Common myeloid progenitor, CD34-positive (primary cell): Measurements from ENCODE around the gene TRAPPC11.

Source experiments
- CTCF ChIA-PET: fragments of 350-600 bp; sonication (Branson Sonifier 250); formaldehyde crosslinking; loops from one replicate; lab custom pipeline; 2021; ENCODE audit warnings: antibody characterized with exemption; lab: Charles Lee
- POLR2A ChIA-PET: fragments of 350-600 bp; sonication (Branson Sonifier 250); formaldehyde crosslinking; loops from one replicate; lab custom pipeline; 2021; ENCODE audit warnings: antibody characterized with exemption; lab: Charles Lee
- DNase-seq, 3 donors: peaks; one replicate each; pipeline versions ENCODE4 v3.0.0 to v3.0.0-alpha.2; 2013
- H3K27ac ChIP-seq, 2 experiments: 1 replicate in 1 of 2; 2 replicates in 1 of 2; pipeline ENCODE4 v1.7.0; 2013; ENCODE audit warnings: inconsistent platforms in 2 of 2, low read length in 2 of 2, mild to moderate bottlenecking in 2 of 2, low read depth in 1 of 2, moderate library complexity in 1 of 2; ENCODE audit not compliant: severe bottlenecking in 2 of 2, insufficient read depth in 1 of 2, poor library complexity in 1 of 2
- H3K27me3 ChIP-seq, 5 experiments: replicated peaks in 2 of 5; 1 replicate in 3 of 5; 2 replicates in 2 of 5; pipeline versions ENCODE4 v1.6.1 to v1.7.0; 2013; ENCODE audit warnings: low read length in 4 of 5, mild to moderate bottlenecking in 2 of 5, moderate library complexity in 2 of 5, inconsistent platforms in 1 of 5; ENCODE audit not compliant: insufficient read depth in 5 of 5, control insufficient read depth in 4 of 5
- H3K36me3 ChIP-seq, 4 experiments: 1 replicate in 2 of 4; 2 replicates in 2 of 4; pipeline versions ENCODE4 v1.6.1 to v1.7.0; 2013; ENCODE audit warnings: low read length in 3 of 4, control low read depth in 1 of 4, mild to moderate bottlenecking in 1 of 4; ENCODE audit not compliant: control insufficient read depth in 4 of 4, insufficient read depth in 4 of 4
- H3K4me1 ChIP-seq, 4 experiments: 1 replicate in 3 of 4; 2 replicates in 1 of 4; pipeline versions ENCODE4 v1.6.1 to v1.7.1; 2013; ENCODE audit warnings: low read length in 3 of 4, mild to moderate bottlenecking in 3 of 4, control low read depth in 1 of 4, inconsistent platforms in 1 of 4, moderate library complexity in 1 of 4; ENCODE audit not compliant: control insufficient read depth in 4 of 4, insufficient read depth in 4 of 4; ENCODE audit errors: control extremely low read depth in 1 of 4
- H3K4me3 ChIP-seq, 7 experiments: 1 replicate in 4 of 7; 2 replicates in 3 of 7; pipeline versions ENCODE4 v1.5.1 to v1.7.0; 2013; ENCODE audit warnings: mild to moderate bottlenecking in 7 of 7, low read length in 6 of 7, moderate library complexity in 6 of 7, inconsistent platforms in 2 of 7, low read depth in 2 of 7, control low read depth in 1 of 7; ENCODE audit not compliant: insufficient read depth in 4 of 7, control insufficient read depth in 1 of 7; ENCODE audit errors: extremely low read depth in 1 of 7
- H3K9me3 ChIP-seq, 5 experiments: 1 replicate in 4 of 5; 2 replicates in 1 of 5; pipeline versions ENCODE4 v1.6.1 to v1.7.1; 2013; ENCODE audit warnings: low read length in 4 of 5, mild to moderate bottlenecking in 2 of 5, inconsistent platforms in 1 of 5, low read depth in 1 of 5, moderate library complexity in 1 of 5; ENCODE audit not compliant: control insufficient read depth in 4 of 5, insufficient read depth in 2 of 5; ENCODE audit errors: control extremely low read depth in 1 of 5
- WGBS: methylation state at CpG from one replicate; pipeline ENCODE4 v1.1.5; 2013; ENCODE audit not compliant: insufficient coverage; 5-methylcytosine and 5-hydroxymethylcytosine counted together

Gene TRAPPC11

DNA sequence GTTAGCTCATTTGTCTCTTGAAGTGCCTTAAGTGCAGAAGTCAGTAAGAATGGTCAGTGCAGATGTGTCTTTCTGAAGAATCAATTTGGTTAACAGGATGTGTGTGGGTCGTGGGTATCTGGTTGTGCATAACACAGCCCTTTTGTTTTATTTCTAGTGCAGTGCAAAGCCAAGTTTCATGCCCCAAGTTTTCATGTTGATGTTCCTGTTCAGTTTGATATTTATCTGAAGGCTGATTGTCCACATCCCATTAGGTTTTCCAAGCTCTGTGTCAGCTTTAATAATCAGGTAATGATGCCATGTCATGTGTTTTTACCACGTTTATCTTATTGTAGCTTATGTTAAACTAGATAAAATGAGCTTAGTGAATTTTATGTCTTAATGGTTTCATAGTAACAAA, 27.4 kb downstream of the TRAPPC11 start:
- H3K27ac ChIP-seq, result no peak overlapping the region
- no peak for DNase-seq
- no peaks in the 10 kb centered on the region for H3K9me3 ChIP-seq
- POLR2A ChIA-PET, result no interaction called here
- H3K4me1 ChIP-seq, result no peaks in the 10 kb centered on the region
- H3K36me3 ChIP-seq, result peaks cover 14 to 64% (median 43%) of the 10 kb centered on the region in 4 experiments
- WGBS, result no CpG with 5 or more reads among the region's 2 CpGs
- no peak overlapping the region for H3K4me3 ChIP-seq
- CTCF ChIA-PET, result interaction anchor here (0.8 to 1.1 kb wide), 2 partner anchors 24 to 41 kb away, joined by 3 read pairs; no protein-coding TSS in a partner anchor
- H3K27me3 ChIP-seq, result no peaks in the 10 kb centered on the region

DNA sequence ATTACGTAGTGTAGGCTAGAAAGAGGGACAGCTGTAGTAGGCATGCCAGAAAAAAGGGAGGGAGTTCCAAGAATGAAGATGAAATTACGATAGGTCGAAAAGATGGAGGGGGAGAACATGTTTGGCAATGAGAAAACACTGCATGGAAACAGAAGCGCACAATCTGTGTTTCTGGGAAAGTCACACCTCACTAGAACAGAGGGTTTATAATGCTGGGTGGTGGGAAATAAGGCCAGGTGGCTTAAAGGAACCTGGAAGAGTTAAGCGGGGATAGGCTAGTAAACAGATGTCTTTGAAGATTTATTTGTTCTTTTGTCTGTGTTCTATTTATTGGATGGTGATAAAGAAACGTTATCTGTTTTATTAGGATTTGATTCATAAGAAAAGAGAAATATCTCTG, 29.1 kb downstream of the TRAPPC11 start:
- no peak overlapping the region for H3K27ac ChIP-seq
- H3K36me3 ChIP-seq, result peaks cover 19 to 69% (median 48%) of the 10 kb centered on the region in 4 experiments
- no peak overlapping the region for H3K4me3 ChIP-seq
- POLR2A ChIA-PET, result no interaction called here
- no peaks in the 10 kb centered on the region for H3K9me3 ChIP-seq
- WGBS, result 85% methylated on average over 6 of the region's 6 CpGs
- no peaks in the 10 kb centered on the region for H3K4me1 ChIP-seq
- CTCF ChIA-PET, result interaction anchor here (1.1 kb wide), 1 partner anchor 22 kb away, joined by 3 read pairs; no protein-coding TSS in a partner anchor
- DNase-seq, result no peak
- no peaks in the 10 kb centered on the region for H3K27me3 ChIP-seq

DNA sequence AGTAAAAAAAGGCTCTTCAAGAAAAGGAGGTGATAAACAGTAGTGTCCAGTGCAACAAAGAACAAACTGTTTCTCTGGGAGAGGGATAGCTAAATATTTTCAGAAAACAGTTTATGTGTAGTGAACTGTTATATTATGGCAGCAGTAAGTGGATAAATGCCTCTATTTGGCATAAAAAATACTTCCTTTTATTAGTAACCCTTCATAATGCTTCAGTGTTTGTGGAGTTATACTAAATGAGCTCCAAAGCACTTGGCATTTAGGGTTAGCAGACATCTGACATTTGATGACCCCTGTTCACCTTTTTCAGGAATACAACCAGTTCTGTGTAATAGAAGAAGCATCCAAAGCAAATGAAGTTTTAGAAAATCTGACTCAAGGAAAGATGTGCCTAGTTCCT, 31.9 kb downstream of the TRAPPC11 start:
- POLR2A ChIA-PET, result no interaction called here
- Histone ChIP-seq H3K27me3 (no peaks in the 10 kb centered on the region), H3K4me3 (no peak overlapping the region), H3K4me1 (no peaks in the 10 kb centered on the region), H3K36me3 (peaks cover 23 to 66% (median 45%) of the 10 kb centered on the region in 4 experiments), H3K9me3 (no peaks in the 10 kb centered on the region), H3K27ac (no peak overlapping the region)
- CTCF ChIA-PET, result interaction anchor here (1.2 to 2.5 kb wide), 3 partner anchors 8 to 11 kb away, joined by 5 to 9 read pairs (median 5); no protein-coding TSS in a partner anchor
- DNase-seq, result no peak

DNA sequence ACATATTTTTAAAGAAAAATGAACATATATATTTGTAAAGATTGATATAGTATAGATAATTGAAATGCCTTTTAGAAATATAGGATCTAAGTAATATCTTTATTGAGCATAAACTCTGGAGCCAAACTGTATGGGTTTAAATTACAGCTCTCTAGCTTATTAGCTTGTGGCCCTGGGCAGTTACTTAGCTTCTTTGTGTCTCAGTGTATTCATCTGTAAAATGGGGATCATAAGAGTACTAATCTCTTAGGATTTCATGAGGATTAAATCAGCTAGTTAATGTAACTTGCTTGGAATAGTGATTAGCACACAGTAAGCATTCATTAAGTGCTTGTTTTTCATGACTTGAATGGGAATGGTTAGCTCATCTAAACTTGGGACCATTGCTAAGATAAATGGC, 32.8 kb downstream of the TRAPPC11 start:
- Histone ChIP-seq H3K9me3 (no peaks in the 10 kb centered on the region), H3K4me1 (no peaks in the 10 kb centered on the region), H3K27me3 (no peaks in the 10 kb centered on the region), H3K4me3 (no peak overlapping the region), H3K27ac (no peak overlapping the region), H3K36me3 (peaks cover 23 to 68% (median 47%) of the 10 kb centered on the region in 4 experiments)
- ChIA-PET CTCF (interaction anchor here (1.2 kb wide), 1 partner anchor 10 kb away, joined by 5 read pairs; no protein-coding TSS in a partner anchor), POLR2A (no interaction called here)
- DNase-seq, result no peak

DNA sequence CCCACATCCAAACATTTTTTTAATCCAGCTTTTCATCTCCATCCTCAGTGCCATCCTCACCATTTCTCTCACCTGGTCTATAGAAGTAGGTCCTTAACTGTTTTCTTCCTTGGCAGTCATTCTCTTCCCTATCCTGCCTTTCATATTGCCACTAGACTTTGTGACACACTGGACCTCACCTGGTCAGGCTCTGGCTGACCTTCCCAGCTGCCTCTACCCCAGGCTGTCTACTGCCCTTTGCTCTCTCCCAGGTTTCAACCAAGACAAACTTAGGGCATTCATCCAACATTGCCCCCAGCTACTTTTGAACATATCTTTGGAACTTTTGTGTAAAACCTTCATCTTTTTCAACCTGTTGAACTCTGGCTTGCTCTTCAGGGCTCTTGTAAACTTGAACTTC, 39.8 kb downstream of the TRAPPC11 start:
- Histone ChIP-seq H3K27me3 (no peaks in the 10 kb centered on the region), H3K27ac (no peak overlapping the region), H3K4me3 (no peak overlapping the region), H3K9me3 (peaks cover 0 to 12% (median 0%) of the 10 kb centered on the region in 5 experiments), H3K4me1 (no peaks in the 10 kb centered on the region), H3K36me3 (peaks cover 42 to 90% (median 63%) of the 10 kb centered on the region in 4 experiments)
- CTCF ChIA-PET, result interaction anchor here (0.8 to 1.8 kb wide), 5 partner anchors 9 to 21 kb away, joined by 3 to 9 read pairs (median 5); no protein-coding TSS in a partner anchor
- POLR2A ChIA-PET, result no interaction called here
- no peak for DNase-seq

DNA sequence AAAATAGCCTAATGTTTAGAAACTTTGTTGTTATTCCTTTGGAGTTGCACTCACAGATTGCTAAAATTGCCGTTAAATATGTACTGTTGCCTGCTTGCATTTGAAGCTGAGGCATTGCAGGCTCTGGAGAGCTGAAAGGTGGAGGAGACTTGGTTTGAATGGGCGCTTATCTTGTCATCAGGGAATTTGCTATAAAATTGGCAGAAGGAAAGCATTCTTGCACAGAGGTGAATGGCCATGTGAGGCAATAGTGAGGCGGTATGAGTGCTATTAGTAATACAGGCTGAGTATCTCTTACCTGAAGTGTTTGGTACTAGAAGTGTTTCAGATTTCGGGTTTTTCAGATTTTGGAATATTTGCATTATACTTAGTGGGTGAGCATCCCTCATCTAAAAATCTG, 41.3 kb downstream of the TRAPPC11 start:
- POLR2A ChIA-PET, result no interaction called here
- Histone ChIP-seq H3K36me3 (peaks cover 46 to 90% (median 61%) of the 10 kb centered on the region in 4 experiments), H3K4me3 (no peak overlapping the region), H3K4me1 (no peaks in the 10 kb centered on the region), H3K27me3 (no peaks in the 10 kb centered on the region), H3K27ac (no peak overlapping the region), H3K9me3 (peaks cover 0 to 12% (median 0%) of the 10 kb centered on the region in 5 experiments)
- DNase-seq, result no peak
- CTCF ChIA-PET, result interaction anchor here (1.5 to 1.6 kb wide), 2 partner anchors 10 to 13 kb away, joined by 4 to 5 read pairs; no protein-coding TSS in a partner anchor
- WGBS, result 98% methylated on average over 3 of the region's 4 CpGs

DNA sequence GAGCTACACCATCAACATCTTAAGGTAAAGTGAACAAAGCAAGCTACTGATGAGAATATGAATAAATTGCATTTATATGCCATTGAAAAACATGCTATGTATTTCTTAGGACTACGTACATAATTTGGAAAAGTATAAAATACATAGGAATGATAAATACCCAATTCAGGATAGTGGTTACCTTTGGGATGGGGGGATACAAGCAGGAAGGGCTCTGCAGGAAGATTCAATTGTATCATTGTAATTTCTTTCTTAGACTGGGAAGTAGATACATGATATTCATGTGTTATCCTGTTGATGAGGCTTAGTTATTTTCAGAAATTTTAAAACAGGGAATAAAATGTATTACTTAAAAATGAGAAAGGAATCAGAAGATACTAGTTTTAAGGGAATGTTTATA, 43.4 kb downstream of the TRAPPC11 start:
- CTCF ChIA-PET, result interaction anchor here (1.0 kb wide), 1 partner anchor 11 kb away, joined by 5 read pairs; no protein-coding TSS in a partner anchor
- no peak overlapping the region for H3K4me3 ChIP-seq

More for the DNA sequence above, 43.4 kb downstream of the TRAPPC11 start:
- no CpG with 5 or more reads among the region's 1 CpG for whole genome bisulfite sequencing
- peaks cover 37 to 88% (median 62%) of the 10 kb centered on the region in 4 experiments for H3K36me3 ChIP-seq
- peaks cover 0 to 12% (median 0%) of the 10 kb centered on the region in 5 experiments for H3K9me3 ChIP-seq
- H3K4me1 ChIP-seq, result no peaks in the 10 kb centered on the region
- POLR2A ChIA-PET, result interaction anchor here (0.5 kb wide), 1 partner anchor 17 kb away, joined by 3 read pairs; no protein-coding TSS in a partner anchor
- DNase-seq, result no peak
- H3K27me3 ChIP-seq, result no peaks in the 10 kb centered on the region
- H3K27ac ChIP-seq, result no peak overlapping the region
